ENCODE results near the gene MPPE1.
"Not testable (repeated sequence)": the region's sequence is repeated elsewhere in the genome, so short reads cannot be mapped to it uniquely, and the experiment has no call there.

MPPE1 gene

DNA sequence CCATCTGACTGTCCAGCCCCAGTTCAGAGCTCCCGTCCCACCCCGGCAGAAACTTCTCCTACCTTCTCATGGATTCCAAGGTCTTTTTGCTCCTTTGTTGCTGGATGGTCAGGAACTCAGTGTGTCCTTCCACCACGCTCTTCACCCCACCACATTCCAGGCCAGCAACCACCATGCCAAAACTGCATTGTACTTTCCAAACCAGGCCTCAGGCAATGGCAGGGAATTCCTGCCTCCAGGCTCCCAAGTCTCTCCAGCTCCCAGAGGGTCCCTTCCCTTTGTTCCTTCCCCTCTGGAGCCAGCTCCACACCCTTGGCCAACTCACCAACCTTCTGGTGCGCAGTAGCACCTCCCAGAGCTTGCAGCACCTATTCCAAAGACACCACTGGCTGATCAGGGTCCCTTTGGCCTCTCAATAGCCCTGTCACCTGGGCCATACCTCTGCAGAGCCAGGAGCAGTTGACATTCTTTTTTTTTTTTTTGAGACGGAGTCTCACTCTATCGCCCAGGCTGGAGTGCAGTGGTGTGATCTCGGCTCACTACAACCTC is 48.8 kb downstream of the MPPE1 start:
- no peak for DNase-seq (ENCODE audit: low read depth in 2 of 3, low spot score in 1 of 3)

DNA sequence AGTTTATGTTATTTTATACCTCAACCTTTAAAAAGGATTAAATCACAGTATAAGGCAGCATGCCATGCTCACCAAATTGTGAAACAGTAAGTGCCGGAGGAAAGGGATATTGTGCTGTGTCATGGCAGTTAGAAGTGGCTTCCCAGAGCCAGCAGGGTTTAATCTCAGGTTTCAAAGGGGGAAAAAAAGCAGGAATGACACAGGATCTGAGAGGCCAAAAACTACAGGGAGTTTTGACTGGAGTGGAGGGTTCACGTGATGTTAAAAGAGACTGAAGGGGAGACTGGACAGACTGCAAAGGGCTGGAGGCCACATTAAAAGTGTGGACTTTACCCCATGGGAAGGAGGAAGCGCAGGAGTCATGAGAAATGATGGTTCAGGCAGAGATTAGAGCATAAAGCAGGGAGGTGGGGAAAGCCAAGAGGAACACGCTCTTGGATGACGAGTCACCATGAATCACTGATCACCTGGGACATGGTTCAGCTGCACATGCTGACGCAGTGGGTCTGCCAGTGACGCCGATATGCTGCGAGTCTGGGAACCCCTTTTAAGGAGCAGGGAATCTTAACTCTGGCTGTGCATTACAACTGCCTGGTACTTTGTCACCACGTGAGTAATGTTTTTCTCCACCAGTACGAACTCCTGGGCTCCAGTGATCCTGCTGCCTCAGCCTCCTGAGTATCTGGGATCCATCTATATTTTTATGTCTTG is 50.8 kb downstream of the MPPE1 start:
- DNase-seq (ENCODE audit: low read depth in 2 of 3, low spot score in 1 of 3) = no peak

- DNase-seq (ENCODE audit: low read depth in 2 of 3, low spot score in 1 of 3) = not testable (repeated sequence)
Observed at GRCh38 chr18:11854554-11854953, 53.6 kb downstream of the MPPE1 start.

DNA sequence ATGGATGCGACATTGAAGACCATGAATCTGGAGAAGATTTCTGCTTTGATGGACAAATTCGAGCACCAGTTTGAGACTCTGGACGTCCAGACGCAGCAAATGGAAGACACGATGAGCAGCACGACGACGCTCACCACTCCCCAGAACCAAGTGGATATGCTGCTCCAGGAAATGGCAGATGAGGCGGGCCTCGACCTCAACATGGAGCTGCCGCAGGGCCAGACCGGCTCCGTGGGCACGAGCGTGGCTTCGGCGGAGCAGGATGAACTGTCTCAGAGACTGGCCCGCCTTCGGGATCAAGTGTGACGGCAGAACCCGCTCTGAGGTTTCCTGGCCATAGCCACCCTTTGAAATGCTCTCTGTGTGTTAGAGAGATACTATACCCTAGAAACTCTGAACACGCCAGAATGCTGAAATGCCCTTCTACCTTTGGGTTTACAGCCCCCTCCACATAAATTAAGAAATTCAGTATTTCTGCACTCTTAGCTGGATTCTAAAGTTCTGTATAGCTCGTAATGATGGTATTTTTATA is 56.2 kb downstream of the MPPE1 start:
- DNase-seq (ENCODE audit: low read depth in 2 of 3, low spot score in 1 of 3) = peak in 2 of 3 donors; percentile 14 to 23

DNA sequence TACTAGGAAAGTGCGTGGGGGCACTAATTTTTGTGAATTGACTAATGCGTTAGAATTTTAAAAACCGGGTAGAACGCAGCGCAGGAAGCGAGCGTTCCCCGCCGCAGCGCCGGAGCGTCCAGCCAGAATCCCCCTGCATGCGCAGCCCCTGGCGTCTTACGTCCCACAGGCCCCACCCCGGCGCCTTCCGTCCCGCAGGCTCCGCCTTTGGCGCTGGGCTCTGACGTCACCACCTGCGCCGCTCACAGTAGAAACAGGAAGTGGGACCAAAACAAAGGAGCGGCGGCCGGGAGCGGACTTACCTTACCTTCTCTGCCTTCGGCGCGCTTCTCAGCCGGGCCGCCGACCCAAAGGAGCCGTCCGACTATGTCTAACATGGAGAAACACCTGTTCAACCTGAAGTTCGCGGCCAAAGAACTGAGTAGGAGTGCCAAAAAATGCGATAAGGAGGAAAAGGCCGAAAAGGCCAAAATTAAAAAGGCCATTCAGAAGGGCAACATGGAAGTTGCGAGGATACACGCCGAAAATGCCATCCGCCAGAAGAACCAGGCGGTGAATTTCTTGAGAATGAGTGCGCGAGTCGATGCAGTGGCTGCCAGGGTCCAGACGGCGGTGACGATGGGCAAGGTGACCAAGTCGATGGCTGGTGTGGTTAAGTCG is 56.8 kb downstream of the MPPE1 start, which contains the start of gene CHMP1B:
Gene CHMP1B (plus strand): TSS at position 268 of the 660 bp plus-strand sequence. CDS start 99 bp downstream, at position 367.
- peak; percentile 93 to 95 (median 95) for DNase-seq (ENCODE audit: low read depth in 2 of 3, low spot score in 1 of 3)

GRCh38 chr18:11850821-11851145 is 57.3 kb downstream of the MPPE1 start:
- DNase-seq (ENCODE audit: low read depth in 2 of 3, low spot score in 1 of 3) = no peak

- peak in 2 of 3 donors; percentile 25 to 33 for DNase-seq (ENCODE audit: low read depth in 2 of 3, low spot score in 1 of 3)
Observed at GRCh38 chr18:11849841-11850634, 58.1 kb downstream of the MPPE1 start.

GRCh38 chr18:11849279-11849678 is 58.8 kb downstream of the MPPE1 start:
- no peak for DNase-seq (ENCODE audit: low read depth in 2 of 3, low spot score in 1 of 3)

GRCh38 chr18:11847811-11848210 is 60.3 kb downstream of the MPPE1 start:
- DNase-seq (ENCODE audit: low read depth in 2 of 3, low spot score in 1 of 3) = no peak

DNA sequence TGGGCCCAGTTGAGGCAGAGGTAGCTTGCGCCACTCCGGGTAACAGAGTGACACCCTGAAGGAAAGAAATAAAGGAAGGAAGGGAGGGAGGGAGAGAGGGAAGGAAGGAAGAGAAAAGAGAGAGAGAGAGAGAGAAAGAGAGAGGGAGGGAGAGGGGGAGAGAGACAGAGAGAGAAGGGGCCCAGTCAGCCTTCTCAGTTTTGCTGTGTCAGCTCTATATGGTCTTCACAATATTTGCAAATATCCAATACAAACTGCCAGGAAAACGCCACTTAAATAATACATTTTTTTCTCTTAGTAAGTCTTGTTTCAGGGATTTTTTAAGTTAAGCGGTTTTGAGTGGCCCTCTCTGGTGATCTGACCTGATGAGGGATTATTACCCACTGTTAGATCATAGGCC is 62.5 kb downstream of the MPPE1 start:
- DNase-seq (ENCODE audit: low read depth in 2 of 3, low spot score in 1 of 3) = no peak

DNA sequence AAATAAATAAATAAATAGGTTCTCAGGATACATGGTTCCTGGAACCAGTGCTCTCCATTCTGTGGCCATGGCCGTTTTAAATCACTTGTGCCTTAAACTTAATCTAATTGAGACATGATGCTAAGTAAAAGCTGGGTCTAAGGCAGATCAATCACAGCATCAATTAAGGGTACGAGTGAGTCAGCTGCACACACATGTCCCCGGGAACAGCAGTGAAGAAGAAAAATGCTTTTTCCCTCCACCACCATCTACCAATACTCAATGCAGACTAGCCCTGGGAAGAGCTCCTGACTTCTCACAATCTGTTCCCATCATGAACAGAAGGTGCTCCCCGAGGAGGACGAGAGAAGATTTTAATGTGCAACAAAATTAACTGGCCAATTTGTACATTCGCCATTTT is 63.7 kb downstream of the MPPE1 start:
- no peak for DNase-seq (ENCODE audit: low read depth in 2 of 3, low spot score in 1 of 3)

DNA sequence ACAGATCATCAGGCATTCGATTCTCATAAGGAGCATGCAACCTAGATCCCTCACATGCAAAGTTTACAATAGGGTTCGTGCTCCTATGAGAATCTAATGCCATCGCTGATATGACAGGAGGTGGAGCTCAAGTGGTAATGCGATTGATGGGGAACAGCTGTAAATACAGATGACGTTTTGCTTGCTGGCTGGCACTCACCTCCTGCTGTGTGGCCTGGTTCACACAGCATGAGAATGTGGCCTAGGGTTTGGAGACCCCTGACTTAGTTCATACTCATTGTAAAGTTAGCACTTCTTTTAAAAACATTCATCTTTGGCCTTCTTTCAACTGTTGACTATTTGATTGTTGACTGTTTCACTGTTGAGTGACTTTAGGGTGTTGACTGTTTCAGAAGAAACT is 65.6 kb downstream of the MPPE1 start:
- DNase-seq (ENCODE audit: low read depth in 2 of 3, low spot score in 1 of 3) = no peak

DNA sequence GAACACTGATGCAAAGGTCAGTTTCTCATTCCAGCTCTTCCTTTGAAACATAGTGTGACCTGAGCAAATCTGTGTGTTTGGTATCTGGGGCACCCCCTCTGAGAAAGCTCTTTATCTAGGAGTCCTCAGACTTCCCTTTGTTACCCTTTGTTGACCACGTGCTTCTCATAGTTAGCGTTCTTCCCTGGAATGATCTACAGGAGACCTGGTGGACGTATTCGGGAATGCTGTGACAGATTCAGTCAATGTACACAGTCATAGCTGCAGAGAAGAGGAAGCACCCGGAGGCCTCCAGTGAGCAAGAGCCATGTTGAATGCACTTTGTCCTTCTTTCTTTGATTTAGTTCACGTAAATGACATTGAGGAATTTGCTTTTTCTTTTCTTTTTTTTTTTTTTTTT is 67.6 kb downstream of the MPPE1 start:
- DNase-seq (ENCODE audit: low read depth in 2 of 3, low spot score in 1 of 3) = no peak

DNA sequence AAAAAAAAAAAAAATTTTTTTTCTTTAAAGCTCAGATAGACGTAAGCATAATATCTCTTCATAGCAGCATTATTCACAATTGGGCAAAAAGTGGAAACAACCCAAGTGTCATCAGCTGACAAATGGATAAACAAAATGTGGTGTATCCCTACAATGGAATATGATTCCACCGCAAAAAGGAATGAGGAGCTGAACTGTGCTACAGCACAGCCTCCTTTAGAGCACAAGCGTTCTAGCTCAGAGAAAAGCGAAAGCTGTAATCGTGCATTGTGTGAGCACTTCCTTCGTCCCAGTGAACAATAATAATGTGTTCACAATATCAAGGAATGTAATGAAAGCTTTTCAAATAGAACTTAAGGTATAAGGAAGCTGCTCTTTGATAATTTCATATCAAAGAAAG is 68.6 kb downstream of the MPPE1 start:
- no peak for DNase-seq (ENCODE audit: low read depth in 2 of 3, low spot score in 1 of 3)

GRCh38 chr18:11834772-11835171 is 73.3 kb downstream of the MPPE1 start:
- no peak for DNase-seq (ENCODE audit: low read depth in 2 of 3, low spot score in 1 of 3)
